Adipocyte (in vitro differentiated cells): Measurements from ENCODE around the gene CASTOR1.

ENCODE experiments used
- DNase-seq: peaks from one replicate; pipeline ENCODE4 v3.0.0-alpha.2; 2015; ENCODE audit warnings: low read depth
- H3K27me3 ChIP-seq: replicated peaks from 2 replicates; pipeline ENCODE4 v1.7.0; 2013; ENCODE audit warnings: mild to moderate bottlenecking, low read length, moderate library complexity; ENCODE audit not compliant: control insufficient read depth, insufficient read depth
- H3K36me3 ChIP-seq: 2 replicates; pipeline ENCODE4 v1.7.0; 2013; ENCODE audit warnings: low read length, mild to moderate bottlenecking, moderate library complexity; ENCODE audit not compliant: control insufficient read depth, insufficient read depth, severe bottlenecking
- H3K4me1 ChIP-seq: 2 replicates; pipeline ENCODE4 v1.7.0; 2013; ENCODE audit warnings: mild to moderate bottlenecking, low read length, moderate library complexity; ENCODE audit not compliant: control insufficient read depth, insufficient read depth
- H3K4me3 ChIP-seq: 2 replicates; pipeline ENCODE4 v1.7.0; 2013; ENCODE audit warnings: mild to moderate bottlenecking, low read length, moderate library complexity
- H3K9ac ChIP-seq: 2 replicates; pipeline ENCODE4 v1.7.0; 2013; ENCODE audit warnings: mild to moderate bottlenecking, low read length, moderate library complexity
- H3K9me3 ChIP-seq: 2 replicates; pipeline ENCODE4 v1.7.0; 2013; ENCODE audit warnings: mild to moderate bottlenecking, low read length, moderate library complexity; ENCODE audit not compliant: control insufficient read depth

Gene CASTOR1

GRCh38 chr22:30238136-30238535 is 51.2 kb downstream of the CASTOR1 start:
- Histone ChIP-seq H3K4me1 (no peaks in the 10 kb centered on the region), H3K4me3 (no peak overlapping the region), H3K36me3 (no peaks in the 10 kb centered on the region), H3K9me3 (peaks cover 2% of the 10 kb centered on the region), H3K9ac (no peak overlapping the region), H3K27me3 (no peaks in the 10 kb centered on the region)
- DNase-seq: no peak

DNA sequence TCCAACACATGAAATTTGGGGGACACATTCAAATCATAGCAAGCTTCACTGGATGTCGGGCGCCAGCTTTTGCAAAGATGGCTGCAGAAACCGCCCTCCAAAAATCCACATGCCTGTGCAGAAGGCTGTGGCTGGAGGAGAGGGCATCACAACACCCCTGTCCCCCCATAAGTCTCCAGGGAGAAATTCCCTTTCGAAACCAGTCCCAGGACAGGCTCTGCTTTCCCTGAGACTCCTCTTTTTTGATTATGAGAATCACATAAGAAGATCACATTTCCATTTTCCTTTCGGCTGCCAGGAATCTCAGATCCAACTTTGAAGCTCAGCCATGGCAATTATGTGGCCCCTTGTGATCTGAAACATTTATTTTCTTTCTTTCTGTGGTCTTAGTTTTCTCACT is 52.4 kb downstream of the CASTOR1 start:
- Histone ChIP-seq H3K36me3 (no peaks in the 10 kb centered on the region), H3K4me1 (no peaks in the 10 kb centered on the region), H3K27me3 (no peaks in the 10 kb centered on the region), H3K4me3 (no peak overlapping the region), H3K9ac (no peak overlapping the region), H3K9me3 (peaks cover 2% of the 10 kb centered on the region)
- no peak for DNase-seq

GRCh38 chr22:30235687-30236170 is 53.6 kb downstream of the CASTOR1 start:
- no peaks in the 10 kb centered on the region for H3K27me3 ChIP-seq

More at GRCh38 chr22:30235687-30236170, 53.6 kb downstream of the CASTOR1 start:
- peak; percentile 77 for DNase-seq
- Histone ChIP-seq H3K4me3 (no peak overlapping the region), H3K9ac (no peak overlapping the region), H3K4me1 (no peaks in the 10 kb centered on the region), H3K36me3 (no peaks in the 10 kb centered on the region), H3K9me3 (peaks cover 2% of the 10 kb centered on the region)
